Activated CD4-positive, alpha-beta memory T cell treated with anti-CD3 and anti-CD28 coated beads, Interleukin-2, amount 10 ng/mL, durations not matched to agents 7 days and 5 days (primary cell): ENCODE results near the gene SPEN. TPM values are rescaled to one million over a fixed set of nuclear protein-coding genes. Genes with fewer than 3 reads are reported as not detected.
"Not testable (repeated sequence)": the region's sequence is repeated elsewhere in the genome, so short reads cannot be mapped to it uniquely, and the experiment has no call there.

Experiments
- CTCF ChIA-PET: fragments of 350-600 bp; sonication (Branson Sonifier 250); formaldehyde crosslinking; loops from one replicate; lab custom pipeline; 2021; ENCODE audit warnings: antibody characterized with exemption, inconsistent platforms; lab: Charles Lee
- POLR2A ChIA-PET: fragments of 350-600 bp; sonication (Branson Sonifier 250); formaldehyde crosslinking; loops from one replicate; lab custom pipeline; 2021; ENCODE audit warnings: antibody characterized with exemption; lab: Charles Lee
- DNase-seq: peaks from one replicate; pipeline ENCODE4 v3.0.0-alpha.2; 2020
- H3K27ac Mint-ChIP-seq: one replicate; pipeline ENCODE4 v1.8.0; 2021; ENCODE audit warnings: mild to moderate bottlenecking, mixed read lengths
- H3K27me3 Mint-ChIP-seq: one replicate; pipeline ENCODE4 v1.8.0; 2021; ENCODE audit warnings: mixed read lengths
- H3K36me3 Mint-ChIP-seq: one replicate; pipeline ENCODE4 v1.8.0; 2021; ENCODE audit warnings: low read depth, mixed read lengths
- H3K4me1 Mint-ChIP-seq: one replicate; pipeline ENCODE4 v1.8.0; 2021; ENCODE audit warnings: mixed read lengths
- H3K4me3 Mint-ChIP-seq: one replicate; pipeline ENCODE4 v1.8.0; 2021; ENCODE audit warnings: mild to moderate bottlenecking, mixed read lengths
- H3K9me3 Mint-ChIP-seq: one replicate; pipeline ENCODE4 v1.8.0; 2021; ENCODE audit warnings: mixed read lengths
- total RNA-seq, 2 experiments: library from RNA; stranded (reverse); gene quantifications; one replicate each; pipeline ENCODE4 v1.2.3, GENCODE V29; 2021

Gene SPEN
- total RNA-seq, 2 experiments from 2014 or later = 52.1 to 52.5 TPM

- Mint-ChIP-seq H3K27ac (peak overlapping the region; percentile 80), H3K4me3 (peak overlapping the region; percentile 64), H3K4me1 (peaks cover 56% of the 10 kb centered on the region), H3K36me3 (peaks cover 53% of the 10 kb centered on the region), H3K9me3 (no peaks in the 10 kb centered on the region), H3K27me3 (no peaks in the 10 kb centered on the region)
- ChIA-PET CTCF (interaction anchor here (0.6 to 1.3 kb wide), 2 partner anchors 10 to 133 kb away, joined by 3 to 5 read pairs; partner anchors contain the start of gene ZBTB17), POLR2A (interaction anchor here (1.1 to 3.5 kb wide), 8 partner anchors 9 to 401 kb away, joined by 3 to 41 read pairs (median 4); partner anchors contain the start of genes SZRD1 and ZBTB17)
- peak; percentile 77 for DNase-seq
Measured at GRCh38 chr1:15966081-15966955, 118.8 kb downstream of the SPEN start.

- no peak for DNase-seq
- Mint-ChIP-seq H3K27ac (peak overlapping the region; percentile 67), H3K36me3 (peaks cover 55% of the 10 kb centered on the region), H3K9me3 (no peaks in the 10 kb centered on the region), H3K4me3 (no peak overlapping the region), H3K27me3 (no peaks in the 10 kb centered on the region), H3K4me1 (peaks cover 56% of the 10 kb centered on the region)
- POLR2A ChIA-PET = interaction anchor here (1.2 to 3.5 kb wide), 6 partner anchors 9 to 400 kb away, joined by 3 to 41 read pairs (median 5); partner anchors contain the start of genes SZRD1 and ZBTB17
- CTCF ChIA-PET = interaction anchor here (1.3 kb wide), 1 partner anchor 9 kb away, joined by 5 read pairs; the partner anchor contains the start of gene ZBTB17
Measured at GRCh38 chr1:15966956-15967344, 119.4 kb downstream of the SPEN start.

- POLR2A ChIA-PET = no interaction called here
- no peaks in the 10 kb centered on the region for H3K27me3 Mint-ChIP-seq
- CTCF ChIA-PET = no interaction called here
Measured at GRCh38 chr1:15968172-15968571, 120.7 kb downstream of the SPEN start.

GRCh38 chr1:15969321-15969880 is 121.9 kb downstream of the SPEN start:
- ChIA-PET POLR2A (no interaction called here), CTCF (no interaction called here)
- H3K9me3 Mint-ChIP-seq = no peaks in the 10 kb centered on the region
- peaks cover 65% of the 10 kb centered on the region for H3K36me3 Mint-ChIP-seq
- DNase-seq = no peak
- no peak overlapping the region for H3K27ac Mint-ChIP-seq
- H3K4me1 Mint-ChIP-seq = peaks cover 59% of the 10 kb centered on the region
- no peaks in the 10 kb centered on the region for H3K27me3 Mint-ChIP-seq
- no peak overlapping the region for H3K4me3 Mint-ChIP-seq

More at GRCh38 chr1:15968172-15968571, 120.7 kb downstream of the SPEN start:
- Mint-ChIP-seq H3K27ac (peak overlapping the region; percentile 13), H3K9me3 (no peaks in the 10 kb centered on the region), H3K4me1 (peaks cover 62% of the 10 kb centered on the region), H3K4me3 (no peak overlapping the region), H3K36me3 (peaks cover 63% of the 10 kb centered on the region)
- DNase-seq = no peak

- CTCF ChIA-PET = no interaction called here
Measured at GRCh38 chr1:15970911-15971310, 123.4 kb downstream of the SPEN start.

GRCh38 chr1:15972409-15972808 is 124.9 kb downstream of the SPEN start:
- no peak overlapping the region for H3K4me3 Mint-ChIP-seq
- ChIA-PET CTCF (no interaction called here), POLR2A (interaction anchor here (1.7 kb wide), 1 partner anchor 14 kb away, joined by 4 read pairs; no protein-coding TSS in a partner anchor)
- peaks cover 54% of the 10 kb centered on the region for H3K36me3 Mint-ChIP-seq
- peaks cover 51% of the 10 kb centered on the region for H3K4me1 Mint-ChIP-seq
- no peak overlapping the region for H3K27ac Mint-ChIP-seq
- no peak for DNase-seq
- no peaks in the 10 kb centered on the region for H3K27me3 Mint-ChIP-seq
- no peaks in the 10 kb centered on the region for H3K9me3 Mint-ChIP-seq

More at GRCh38 chr1:15970911-15971310, 123.4 kb downstream of the SPEN start:
- DNase-seq = no peak
- Mint-ChIP-seq H3K36me3 (peaks cover 59% of the 10 kb centered on the region), H3K4me1 (peaks cover 55% of the 10 kb centered on the region), H3K4me3 (no peak overlapping the region), H3K27ac (no peak overlapping the region), H3K27me3 (no peaks in the 10 kb centered on the region), H3K9me3 (no peaks in the 10 kb centered on the region)
- POLR2A ChIA-PET = no interaction called here

GRCh38 chr1:15973772-15974171 is 126.3 kb downstream of the SPEN start:
- POLR2A ChIA-PET = no interaction called here
- peaks cover 41% of the 10 kb centered on the region for H3K36me3 Mint-ChIP-seq
- H3K27me3 Mint-ChIP-seq = no peaks in the 10 kb centered on the region
- H3K27ac Mint-ChIP-seq = no peak overlapping the region
- CTCF ChIA-PET = no interaction called here
- H3K4me3 Mint-ChIP-seq = no peak overlapping the region
- no peak for DNase-seq
- peaks cover 40% of the 10 kb centered on the region for H3K4me1 Mint-ChIP-seq
- no peaks in the 10 kb centered on the region for H3K9me3 Mint-ChIP-seq

GRCh38 chr1:15974855-15975254 is 127.3 kb downstream of the SPEN start:
- Mint-ChIP-seq H3K27me3 (no peaks in the 10 kb centered on the region), H3K36me3 (peaks cover 32% of the 10 kb centered on the region), H3K4me3 (peak overlapping the region; percentile 88), H3K27ac (peak overlapping the region; percentile 63), H3K9me3 (no peaks in the 10 kb centered on the region), H3K4me1 (peaks cover 39% of the 10 kb centered on the region)
- ChIA-PET POLR2A (interaction anchor here (0.8 to 3.0 kb wide), 9 partner anchors 9 to 395 kb away, joined by 3 to 41 read pairs (median 5); partner anchors contain the start of gene SPEN), CTCF (interaction anchor here (1.9 kb wide), 1 partner anchor 159 kb away, joined by 6 read pairs; no protein-coding TSS in a partner anchor)
- DNase-seq = no peak

- ChIA-PET CTCF (interaction anchor here (0.7 to 2.1 kb wide), 6 partner anchors 9 to 160 kb away, joined by 3 to 7 read pairs (median 4); no protein-coding TSS in a partner anchor), POLR2A (interaction anchor here (0.8 to 3.0 kb wide), 13 partner anchors 10 to 396 kb away, joined by 3 to 41 read pairs (median 4); partner anchors contain the start of genes DDI2 and SPEN)
- peaks cover 36% of the 10 kb centered on the region for H3K4me1 Mint-ChIP-seq
- peak overlapping the region; percentile 88 for H3K4me3 Mint-ChIP-seq
- no peaks in the 10 kb centered on the region for H3K9me3 Mint-ChIP-seq
- H3K36me3 Mint-ChIP-seq = peaks cover 27% of the 10 kb centered on the region
- H3K27ac Mint-ChIP-seq = peak overlapping the region; percentile 63
- no peaks in the 10 kb centered on the region for H3K27me3 Mint-ChIP-seq
- DNase-seq = peak; percentile 69
Measured at GRCh38 chr1:15975358-15975804, 127.9 kb downstream of the SPEN start.

GRCh38 chr1:15975805-15976680 is 128.5 kb downstream of the SPEN start, which contains the start of gene ZBTB17:
Gene ZBTB17, minus strand, starts transcription at chr1:15976101. Its CDS starts 27,606 bp downstream, at chr1:15948495.
- CTCF ChIA-PET = interaction anchor here (0.7 to 2.1 kb wide), 8 partner anchors 10 to 184 kb away, joined by 3 to 7 read pairs (median 3); no protein-coding TSS in a partner anchor

GRCh38 chr1:15977947-15978346 is 130.4 kb downstream of the SPEN start:
- not testable (repeated sequence) for H3K27ac Mint-ChIP-seq

More at GRCh38 chr1:15975805-15976680, 128.5 kb downstream of the SPEN start, which contains the start of gene ZBTB17:
- POLR2A ChIA-PET = interaction anchor here (0.6 to 3.0 kb wide), 17 partner anchors 10 to 397 kb away, joined by 3 to 41 read pairs (median 4); partner anchors contain the start of genes DDI2, FBXO42 and SPEN
- H3K27ac Mint-ChIP-seq = peak within 1 kb of the TSS; percentile 76
- peak within 1 kb of the TSS; percentile 88 for H3K4me3 Mint-ChIP-seq
- H3K4me1 Mint-ChIP-seq = peaks cover 36% of the 10 kb centered on the region
- DNase-seq = peak; percentile 95
- H3K9me3 Mint-ChIP-seq = no peaks in the 10 kb centered on the region
- H3K36me3 Mint-ChIP-seq = peaks cover 23% of the 10 kb centered on the region
- H3K27me3 Mint-ChIP-seq = no peaks in the 10 kb centered on the region

More at GRCh38 chr1:15977947-15978346, 130.4 kb downstream of the SPEN start:
- CTCF ChIA-PET, H3K9me3 Mint-ChIP-seq, POLR2A ChIA-PET, H3K4me3 Mint-ChIP-seq, H3K27me3 Mint-ChIP-seq, DNase-seq: not testable (repeated sequence)
- Mint-ChIP-seq H3K36me3 (peaks cover 10% of the 10 kb centered on the region), H3K4me1 (peaks cover 30% of the 10 kb centered on the region)
